ENCODE data around the gene C1orf198.

C1orf198 gene

DNA sequence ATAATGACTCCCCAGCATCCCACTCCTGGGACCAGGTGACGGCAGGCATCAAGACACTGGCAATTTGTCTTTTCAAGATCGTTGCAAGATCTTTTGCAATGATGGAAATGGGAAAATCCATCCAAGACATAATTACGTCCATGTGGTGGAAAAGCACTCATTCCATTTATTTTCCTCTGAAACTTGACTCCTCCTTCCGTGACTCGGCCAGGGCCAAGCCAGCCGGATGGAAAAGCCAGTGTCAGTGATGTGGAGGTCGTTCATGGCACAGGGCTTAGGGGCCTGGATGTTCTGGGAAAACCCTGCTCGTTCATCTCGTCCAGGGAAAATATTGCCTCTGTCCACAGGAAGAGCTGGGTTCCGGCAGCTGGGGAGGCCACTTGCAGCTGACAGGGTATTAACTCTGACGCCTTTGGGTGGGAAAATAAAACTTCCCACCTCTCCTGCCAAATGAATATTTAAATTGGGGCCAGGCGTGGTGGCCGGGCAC, 46.2 kb downstream of the C1orf198 start:
- no peak overlapping the region for H3K4me3 ChIP-seq (ENCODE audit: low read depth, low read length)
- DNase-seq (ENCODE audit: low read depth, low spot score) = no peak
- POLR2A ChIA-PET = no interaction called here
- CTCF ChIA-PET = interaction anchor here (1.0 kb wide), 1 partner anchor 95 kb away, joined by 3 read pairs; no protein-coding TSS in a partner anchor
- TF ChIP-seq, protein P1, sequence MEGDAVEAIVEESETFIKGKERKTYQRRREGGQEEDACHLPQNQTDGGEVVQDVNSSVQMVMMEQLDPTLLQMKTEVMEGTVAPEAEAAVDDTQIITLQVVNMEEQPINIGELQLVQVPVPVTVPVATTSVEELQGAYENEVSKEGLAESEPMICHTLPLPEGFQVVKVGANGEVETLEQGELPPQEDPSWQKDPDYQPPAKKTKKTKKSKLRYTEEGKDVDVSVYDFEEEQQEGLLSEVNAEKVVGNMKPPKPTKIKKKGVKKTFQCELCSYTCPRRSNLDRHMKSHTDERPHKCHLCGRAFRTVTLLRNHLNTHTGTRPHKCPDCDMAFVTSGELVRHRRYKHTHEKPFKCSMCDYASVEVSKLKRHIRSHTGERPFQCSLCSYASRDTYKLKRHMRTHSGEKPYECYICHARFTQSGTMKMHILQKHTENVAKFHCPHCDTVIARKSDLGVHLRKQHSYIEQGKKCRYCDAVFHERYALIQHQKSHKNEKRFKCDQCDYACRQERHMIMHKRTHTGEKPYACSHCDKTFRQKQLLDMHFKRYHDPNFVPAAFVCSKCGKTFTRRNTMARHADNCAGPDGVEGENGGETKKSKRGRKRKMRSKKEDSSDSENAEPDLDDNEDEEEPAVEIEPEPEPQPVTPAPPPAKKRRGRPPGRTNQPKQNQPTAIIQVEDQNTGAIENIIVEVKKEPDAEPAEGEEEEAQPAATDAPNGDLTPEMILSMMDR (IDR thresholded peaks at IDR 0.05; ENCODE audit: insufficient read depth, low read length, missing control alignments) = no peak

DNA sequence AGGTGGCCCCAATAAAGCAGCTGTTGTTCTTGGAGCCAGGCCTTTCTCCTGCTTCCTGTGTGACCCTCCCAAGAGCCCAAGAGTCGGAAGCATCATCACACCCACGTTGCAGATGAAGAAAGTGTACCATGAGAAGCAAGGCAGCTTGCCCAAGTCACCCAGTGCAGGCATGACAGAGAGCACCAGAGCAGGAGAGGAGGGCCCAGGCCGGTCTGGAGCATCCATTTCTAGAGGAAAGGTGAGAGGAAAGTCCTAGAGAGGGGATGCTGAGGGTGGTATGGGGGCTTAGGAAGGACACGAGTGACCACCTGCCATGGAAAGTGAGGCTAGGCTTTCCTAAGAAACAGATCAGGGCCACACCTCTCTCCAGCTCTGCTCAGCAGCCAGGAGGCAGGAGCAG, 47.0 kb downstream of the C1orf198 start:
- CTCF ChIA-PET = no interaction called here
- H3K4me3 ChIP-seq (ENCODE audit: low read depth, low read length) = no peak overlapping the region
- DNase-seq (ENCODE audit: low read depth, low spot score) = no peak
- POLR2A ChIA-PET = no interaction called here
- TF ChIP-seq, protein P1 (IDR thresholded peaks at IDR 0.05; ENCODE audit: insufficient read depth, low read length, missing control alignments) = no peak

DNA sequence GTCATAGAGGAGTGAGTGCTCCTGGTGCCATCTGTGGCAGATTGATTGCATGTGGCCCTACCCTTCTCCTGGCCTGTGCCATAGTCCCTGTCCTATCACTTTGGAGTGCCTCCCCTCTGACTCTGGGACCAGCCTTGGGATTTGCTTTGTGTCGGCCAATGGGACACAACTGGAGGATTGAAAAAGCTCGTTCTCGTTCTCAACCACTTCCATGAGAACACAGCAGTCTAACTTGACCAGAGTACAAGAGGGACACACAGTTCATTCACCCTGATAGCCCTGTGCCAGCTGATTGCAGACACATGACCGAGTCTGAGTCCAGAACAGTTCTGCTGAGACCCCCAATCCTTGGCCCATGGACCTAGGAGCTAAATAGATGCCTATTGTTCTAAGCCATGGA, 47.8 kb downstream of the C1orf198 start:
- no peak overlapping the region for H3K4me3 ChIP-seq (ENCODE audit: low read depth, low read length)
- TF ChIP-seq, protein P1 (IDR thresholded peaks at IDR 0.05; ENCODE audit: insufficient read depth, low read length, missing control alignments) = no peak
- ChIA-PET POLR2A (no interaction called here), CTCF (interaction anchor here (0.6 to 1.1 kb wide), 2 partner anchors 47 to 96 kb away, joined by 3 to 4 read pairs; no protein-coding TSS in a partner anchor)
- no peak for DNase-seq (ENCODE audit: low read depth, low spot score)

- no peak overlapping the region for H3K4me3 ChIP-seq (ENCODE audit: low read depth, low read length)
- ChIA-PET CTCF (interaction anchor here (0.6 to 1.1 kb wide), 2 partner anchors 48 to 97 kb away, joined by 3 to 4 read pairs; no protein-coding TSS in a partner anchor), POLR2A (interaction anchor here (0.6 kb wide), 1 partner anchor 22 kb away, joined by 3 read pairs; no protein-coding TSS in a partner anchor)
- TF ChIP-seq, protein P1 (IDR thresholded peaks at IDR 0.05; ENCODE audit: insufficient read depth, low read length, missing control alignments) = no peak
- no peak for DNase-seq (ENCODE audit: low read depth, low spot score)
Observed at GRCh38 chr1:230819976-230820375, 48.3 kb downstream of the C1orf198 start.

DNA sequence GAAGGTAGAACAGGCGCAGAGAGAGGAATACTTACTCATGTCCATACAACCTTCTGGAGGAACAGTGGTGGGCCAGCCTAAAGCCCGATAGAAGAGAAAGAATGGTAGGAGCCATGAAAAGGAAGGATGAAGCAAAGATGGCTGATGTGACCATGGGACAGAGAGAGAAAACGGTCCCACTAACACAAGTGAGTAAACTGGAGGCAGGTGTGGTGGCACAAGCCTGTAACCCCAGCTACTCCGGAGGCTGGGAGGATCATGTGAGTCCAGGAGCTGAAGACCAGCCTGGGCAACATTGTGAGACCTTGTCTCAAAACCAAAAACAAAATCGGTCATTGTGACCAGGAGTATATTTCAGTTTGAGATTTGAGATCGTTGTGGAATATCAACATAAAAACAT, 49.4 kb downstream of the C1orf198 start:
- no peak overlapping the region for H3K4me3 ChIP-seq (ENCODE audit: low read depth, low read length)
- CTCF ChIA-PET = interaction anchor here (0.7 to 1.3 kb wide), 2 partner anchors 21 to 22 kb away, joined by 3 to 4 read pairs; no protein-coding TSS in a partner anchor
- POLR2A ChIA-PET = no interaction called here
- DNase-seq (ENCODE audit: low read depth, low spot score) = no peak
- TF ChIP-seq, protein P1 (IDR thresholded peaks at IDR 0.05; ENCODE audit: insufficient read depth, low read length, missing control alignments) = no peak

DNA sequence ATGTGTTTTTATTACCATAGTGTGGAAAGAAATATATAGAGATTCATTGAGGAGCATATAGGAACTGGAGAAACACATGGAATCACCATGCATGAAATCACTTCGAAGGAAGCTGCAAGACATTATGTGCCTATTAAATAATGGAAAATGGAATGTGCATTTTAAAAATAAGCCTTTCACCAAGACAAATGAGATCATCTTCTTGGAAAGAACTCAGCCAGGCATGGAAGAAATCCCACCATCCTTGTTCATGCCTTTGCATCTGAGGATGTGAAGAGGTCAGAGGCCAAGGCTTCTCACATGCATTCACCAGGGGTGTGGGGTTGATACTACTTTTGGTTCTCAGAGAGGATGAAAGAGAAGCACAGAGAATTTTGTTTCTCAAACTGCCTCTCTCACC, 50.0 kb downstream of the C1orf198 start:
- CTCF ChIA-PET = interaction anchor here (1.3 kb wide), 1 partner anchor 22 kb away, joined by 3 read pairs; no protein-coding TSS in a partner anchor
- H3K4me3 ChIP-seq (ENCODE audit: low read depth, low read length) = no peak overlapping the region
- POLR2A ChIA-PET = no interaction called here
- no peak for DNase-seq (ENCODE audit: low read depth, low spot score)
- TF ChIP-seq, protein P1 (IDR thresholded peaks at IDR 0.05; ENCODE audit: insufficient read depth, low read length, missing control alignments) = no peak

All from AG04449 (cell line).